SU-DHL-6 (cell line): Measurements from ENCODE around the gene CCDC88C.

Experiments
- EZH2phosphoT487 ChIP-seq: fragments of 200-600 bp; sonication (generic), shearing (Covaris generic); conservative IDR thresholded peaks from 2 replicates; pipeline ENCODE4 v1.6.1; 2018; ENCODE audit warnings: mild to moderate bottlenecking, antibody characterized with exemption, low read length, moderate library complexity, mixed read lengths
- TF ChIP-seq, protein P1 (sequence below): fragments of 200-600 bp; sonication (generic); IDR thresholded peaks from one replicate; pipeline ENCODE4 v1.5.1; 2017; ENCODE audit warnings: antibody characterized with exemption, mild to moderate bottlenecking, low read length, moderate library complexity; ENCODE audit not compliant: insufficient read depth, poor library complexity, severe bottlenecking

DNA sequence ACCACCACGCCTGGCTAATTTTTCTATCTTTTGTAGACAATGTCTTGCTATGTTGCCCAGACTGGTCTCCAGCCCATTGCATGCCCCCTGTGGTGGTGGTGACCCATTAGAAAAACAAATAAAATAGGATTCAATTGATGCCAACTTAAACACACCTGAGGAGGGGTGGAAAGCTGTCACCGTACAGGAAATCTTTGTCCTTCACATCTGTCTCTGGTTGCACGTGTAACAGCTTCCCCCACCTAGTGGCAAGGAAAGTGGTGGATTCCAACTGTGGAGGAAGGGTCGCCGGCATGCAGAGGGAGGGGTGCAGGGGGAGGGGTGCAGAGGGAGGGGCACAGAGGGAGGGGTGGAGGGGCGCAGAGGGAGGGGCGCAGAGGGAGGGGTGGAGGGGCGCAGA, 147.0 kb downstream of the CCDC88C start:
- TF ChIP-seq, protein P1, sequence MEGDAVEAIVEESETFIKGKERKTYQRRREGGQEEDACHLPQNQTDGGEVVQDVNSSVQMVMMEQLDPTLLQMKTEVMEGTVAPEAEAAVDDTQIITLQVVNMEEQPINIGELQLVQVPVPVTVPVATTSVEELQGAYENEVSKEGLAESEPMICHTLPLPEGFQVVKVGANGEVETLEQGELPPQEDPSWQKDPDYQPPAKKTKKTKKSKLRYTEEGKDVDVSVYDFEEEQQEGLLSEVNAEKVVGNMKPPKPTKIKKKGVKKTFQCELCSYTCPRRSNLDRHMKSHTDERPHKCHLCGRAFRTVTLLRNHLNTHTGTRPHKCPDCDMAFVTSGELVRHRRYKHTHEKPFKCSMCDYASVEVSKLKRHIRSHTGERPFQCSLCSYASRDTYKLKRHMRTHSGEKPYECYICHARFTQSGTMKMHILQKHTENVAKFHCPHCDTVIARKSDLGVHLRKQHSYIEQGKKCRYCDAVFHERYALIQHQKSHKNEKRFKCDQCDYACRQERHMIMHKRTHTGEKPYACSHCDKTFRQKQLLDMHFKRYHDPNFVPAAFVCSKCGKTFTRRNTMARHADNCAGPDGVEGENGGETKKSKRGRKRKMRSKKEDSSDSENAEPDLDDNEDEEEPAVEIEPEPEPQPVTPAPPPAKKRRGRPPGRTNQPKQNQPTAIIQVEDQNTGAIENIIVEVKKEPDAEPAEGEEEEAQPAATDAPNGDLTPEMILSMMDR = no peak
- TF ChIP-seq EZH2phosphoT487 = no peak
